Upper lobe of left lung (tissue), 6 donors: ENCODE results near the gene FEZF2. TPM values are rescaled to one million over a fixed set of nuclear protein-coding genes. Genes with fewer than 3 reads are reported as not detected.

ENCODE experiments used
- ATAC-seq, 2 donors: fragments of 200-7000 bp; cut with Tn5 transposase; one replicate each; pipeline ENCODE4 v1.9.1; 2022; ENCODE audit warnings: mild to moderate bottlenecking in 2 of 2, moderate library complexity in 2 of 2; ENCODE audit not compliant: low FRiP score in 2 of 2
- DNase-seq, 2 donors: peaks; one replicate each; pipeline ENCODE4 v3.0.0-alpha.2; 2019 to 2020
- H3K27ac ChIP-seq, 4 donors: fragments of 200-600 bp; sonication (generic); one replicate each; pipeline ENCODE4 v1.5.1; 2016 to 2019
- H3K27me3 ChIP-seq, 4 donors: fragments of 200-600 bp; sonication (generic); one replicate each; pipeline ENCODE4 v1.5.1; 2017 to 2019
- H3K36me3 ChIP-seq, 4 donors: fragments of 200-600 bp; sonication (generic); one replicate each; pipeline ENCODE4 v1.5.1; 2016 to 2019
- H3K4me1 ChIP-seq, 4 donors: fragments of 200-600 bp; sonication (generic); one replicate each; pipeline ENCODE4 v1.5.1; 2018 to 2019
- H3K4me3 ChIP-seq, 4 donors: fragments of 200-600 bp; sonication (generic); one replicate each; pipeline ENCODE4 v1.5.1; 2017 to 2019; ENCODE audit warnings: mild to moderate bottlenecking in 2 of 4, moderate library complexity in 1 of 4
- H3K9me3 ChIP-seq, 4 donors: fragments of 200-600 bp; sonication (generic); one replicate each; pipeline ENCODE4 v1.5.1; 2018 to 2019
- EP300 ChIP-seq, 4 donors: sonication (generic); formaldehyde crosslinking; IDR thresholded peaks; one replicate each; pipeline ENCODE4 v1.5.1; 2017; ENCODE audit warnings: antibody characterized with exemption in 4 of 4, control low read depth in 2 of 4
- POLR2A ChIP-seq, 4 donors: fragments of 450-650 bp; IDR thresholded peaks; one replicate each; pipeline ENCODE4 v1.5.1; 2016 to 2017; ENCODE audit warnings: antibody characterized with exemption in 4 of 4, mild to moderate bottlenecking in 2 of 4
- POLR2AphosphoS5 ChIP-seq, 2 donors: sonication (generic); formaldehyde crosslinking; IDR thresholded peaks; one replicate each; pipeline ENCODE4 v1.5.1; 2017; ENCODE audit warnings: antibody characterized with exemption in 2 of 2
- WGBS, 2 donors: methylation state at CpG; one replicate each; pipeline ENCODE4 v1.1.5; 2017 to 2018; 5-methylcytosine and 5-hydroxymethylcytosine counted together
- total RNA-seq, 6 donors: library from RNA; depleted of rRNA in 4 of 6; stranded (reverse); fragments of >200 nt in 4 of 6; gene quantifications; one replicate each; pipeline versions ENCODE4 v1.1.0 to v1.2.1, GENCODE V29; 2016 to 2021
- TF ChIP-seq, protein P1 (sequence below), 6 experiments: fragments of 450-650 bp in 4 of 6; fragments of 200-600 bp in 2 of 6; sonication (generic) in 2 of 6; IDR thresholded peaks; one replicate each; pipeline ENCODE4 v1.5.1; 2016 to 2019; ENCODE audit warnings: antibody characterized with exemption in 6 of 6
- donor health status: DM: no; HTN: no; CAD: no; lungs with moderate emphysema.
- donor health status: DM: no; HTN: yes; CAD: no; lungs with severe emphysema.

FEZF2 gene
- total RNA-seq, 6 donors from 2014 or later, result not detected

- Histone ChIP-seq H3K27ac (no peak overlapping the region), H3K4me1 (no peaks in the 10 kb centered on the region), H3K4me3 (no peak overlapping the region), H3K27me3 (no peaks in the 10 kb centered on the region), H3K9me3 (no peaks in the 10 kb centered on the region), H3K36me3 (no peaks in the 10 kb centered on the region)
- 88 to 90% methylated on average over 5 of the region's 5 CpGs for WGBS, 2 donors
- TF ChIP-seq POLR2AphosphoS5 (IDR thresholded peaks at IDR 0.05) (no peak), POLR2A (IDR thresholded peaks at IDR 0.05) (no peak), EP300 (IDR thresholded peaks at IDR 0.05) (no peak)
- TF ChIP-seq, protein P1, sequence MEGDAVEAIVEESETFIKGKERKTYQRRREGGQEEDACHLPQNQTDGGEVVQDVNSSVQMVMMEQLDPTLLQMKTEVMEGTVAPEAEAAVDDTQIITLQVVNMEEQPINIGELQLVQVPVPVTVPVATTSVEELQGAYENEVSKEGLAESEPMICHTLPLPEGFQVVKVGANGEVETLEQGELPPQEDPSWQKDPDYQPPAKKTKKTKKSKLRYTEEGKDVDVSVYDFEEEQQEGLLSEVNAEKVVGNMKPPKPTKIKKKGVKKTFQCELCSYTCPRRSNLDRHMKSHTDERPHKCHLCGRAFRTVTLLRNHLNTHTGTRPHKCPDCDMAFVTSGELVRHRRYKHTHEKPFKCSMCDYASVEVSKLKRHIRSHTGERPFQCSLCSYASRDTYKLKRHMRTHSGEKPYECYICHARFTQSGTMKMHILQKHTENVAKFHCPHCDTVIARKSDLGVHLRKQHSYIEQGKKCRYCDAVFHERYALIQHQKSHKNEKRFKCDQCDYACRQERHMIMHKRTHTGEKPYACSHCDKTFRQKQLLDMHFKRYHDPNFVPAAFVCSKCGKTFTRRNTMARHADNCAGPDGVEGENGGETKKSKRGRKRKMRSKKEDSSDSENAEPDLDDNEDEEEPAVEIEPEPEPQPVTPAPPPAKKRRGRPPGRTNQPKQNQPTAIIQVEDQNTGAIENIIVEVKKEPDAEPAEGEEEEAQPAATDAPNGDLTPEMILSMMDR (IDR thresholded peaks at IDR 0.05), result no peak
- DNase-seq, result no peak
- ATAC-seq, result no peak
Observed at GRCh38 chr3:62329971-62330370, 43.4 kb downstream of the FEZF2 start.

DNA sequence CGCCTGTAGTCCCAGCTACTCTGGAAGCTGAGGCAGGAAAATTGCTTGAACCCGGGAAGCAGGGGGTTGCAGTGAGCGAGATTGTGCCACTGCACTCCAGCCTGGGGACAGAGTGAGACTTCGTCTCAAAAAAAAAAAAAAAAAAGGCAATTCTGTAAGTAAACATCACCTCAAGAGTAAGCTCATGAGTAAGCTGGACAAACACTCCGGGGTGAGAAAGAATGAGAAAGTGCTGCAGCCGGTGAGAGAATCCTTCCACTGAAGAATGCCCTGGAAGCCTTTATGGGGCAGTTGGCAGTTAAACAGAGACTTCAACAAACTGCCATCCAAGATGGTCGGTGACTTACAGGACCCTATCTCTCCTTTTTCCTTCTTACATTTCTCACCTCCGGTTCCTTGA lies 47.5 kb downstream of the FEZF2 start:
- H3K4me3 ChIP-seq, result no peak overlapping the region
- DNase-seq (peak in 1 of 2 donors; percentile 25), ATAC-seq (peak in 1 of 2 donors; percentile 49)
- H3K27ac ChIP-seq, result no peak overlapping the region
- 69 to 75% methylated on average over 8 of the region's 8 CpGs for WGBS, 2 donors
- H3K36me3 ChIP-seq, result no peaks in the 10 kb centered on the region
- no peaks in the 10 kb centered on the region for H3K27me3 ChIP-seq
- H3K4me1 ChIP-seq, result no peaks in the 10 kb centered on the region
- no peak for TF ChIP-seq POLR2A (IDR thresholded peaks at IDR 0.05)
- TF ChIP-seq EP300 (IDR thresholded peaks at IDR 0.05), result no peak
- TF ChIP-seq, protein P1 (IDR thresholded peaks at IDR 0.05), result no peak
- no peak for TF ChIP-seq POLR2AphosphoS5 (IDR thresholded peaks at IDR 0.05)
- H3K9me3 ChIP-seq, result no peaks in the 10 kb centered on the region

- Histone ChIP-seq H3K27me3 (peaks cover 0 to 7% (median 0%) of the 10 kb centered on the region in 4 donors), H3K9me3 (peaks cover 0 to 3% (median 0%) of the 10 kb centered on the region in 4 donors), H3K27ac (no peak overlapping the region), H3K36me3 (no peaks in the 10 kb centered on the region), H3K4me1 (peaks cover 0 to 13% (median 3%) of the 10 kb centered on the region in 4 donors), H3K4me3 (no peak overlapping the region)
- TF ChIP-seq POLR2A (IDR thresholded peaks at IDR 0.05) (no peak), POLR2AphosphoS5 (IDR thresholded peaks at IDR 0.05) (no peak), EP300 (IDR thresholded peaks at IDR 0.05) (no peak)
- TF ChIP-seq, protein P1 (IDR thresholded peaks at IDR 0.05), result no peak
- WGBS, 2 donors, result 89 to 92% methylated on average over 1 of the region's 1 CpG
- no peak for ATAC-seq
- no peak for DNase-seq
Observed at GRCh38 chr3:62323241-62323640, 50.1 kb downstream of the FEZF2 start.
